K562 (cell line): ENCODE measurements around the gene PTAR1. TPM values are rescaled to one million over a fixed set of nuclear protein-coding genes. Genes with fewer than 3 reads are reported as not detected.

Experiments used
- ATAC-seq: fragments of 200-7000 bp; cut with Tn5 transposase; 3 replicates; pipeline ENCODE4 v1.9.1; 2020; ENCODE audit warnings: moderate library complexity
- BruUV-seq: library from RNA; stranded (reverse); fragments of 400-500 nt; replicated peaks from 2 replicates; lab custom pipeline; 2021; lab: Mats Ljungman, UMichigan
- CTCF ChIA-PET: fragments of 300-600 bp; formaldehyde crosslinking; extraction: SDS; loops from one replicate; lab custom pipeline; 2021; ENCODE audit warnings: low intra/inter-chr PET ratio; lab: Yijun Ruan, JAX
- POLR2A ChIA-PET: fragments of 300-600, 350-650 bp; sonication (Branson Sonifier 250); formaldehyde crosslinking; extraction: SDS; loops from one replicate; lab custom pipeline; 2021; ENCODE audit warnings: antibody characterized with exemption, inconsistent platforms; lab: Yijun Ruan, JAX
- DNase-seq, 4 experiments: peaks; one replicate each; pipeline versions ENCODE4 v3.0.0 to v3.0.0-alpha.2; 2011 to 2018; ENCODE audit warnings: low spot score in 3 of 4, mixed read lengths in 3 of 4; ENCODE audit errors: extremely low read depth in 1 of 4
- FAIRE-seq: peaks from 2 replicates; lab custom pipeline; 2011; peaks lifted over from hg19 to GRCh38; lab: Jason Lieb, UNC
- H2AFZ ChIP-seq: 2 replicates; pipeline ENCODE4 v1.6.0; 2011; ENCODE audit warnings: low read depth, low read length, control low read depth, inconsistent platforms
- H3K27ac ChIP-seq: fragments of 200-600 bp; 3 replicates; pipeline ENCODE4 v1.8.0; 2011; ENCODE audit warnings: low read depth, mild to moderate bottlenecking, control low read depth, inconsistent platforms, low read length, moderate library complexity, mixed read lengths; ENCODE audit errors: extremely low read depth
- H3K27me3 ChIP-seq, 2 experiments: fragments of 300-600 bp in 1 of 2; 2 replicates in 1 of 2; 3 replicates in 1 of 2; pipeline versions ENCODE4 v1.6.0 to v1.8.0; 2011; ENCODE audit warnings: inconsistent platforms in 2 of 2, low read length in 2 of 2, mild to moderate bottlenecking in 1 of 2, mixed read lengths in 1 of 2, moderate library complexity in 1 of 2; ENCODE audit not compliant: control insufficient read depth in 2 of 2, insufficient read depth in 2 of 2
- H3K36me3 ChIP-seq: fragments of 300-600 bp; 3 replicates; pipeline ENCODE4 v1.8.0; 2011; ENCODE audit warnings: mild to moderate bottlenecking, low read length, inconsistent platforms; ENCODE audit not compliant: control insufficient read depth, insufficient read depth
- H3K4me1 ChIP-seq, 2 experiments: fragments of 200-600 bp in 1 of 2; replicated peaks in 1 of 2; 2 replicates in 1 of 2; 3 replicates in 1 of 2; pipeline versions ENCODE4 v1.5.1 to v1.8.0; 2011; ENCODE audit warnings: inconsistent platforms in 2 of 2, low read length in 2 of 2, mild to moderate bottlenecking in 1 of 2, mixed read lengths in 1 of 2, moderate library complexity in 1 of 2; ENCODE audit not compliant: control insufficient read depth in 2 of 2, insufficient read depth in 2 of 2
- H3K4me2 ChIP-seq: 2 replicates; pipeline ENCODE4 v1.6.1; 2011; ENCODE audit warnings: low read length, control low read depth, inconsistent platforms, mixed read lengths; ENCODE audit not compliant: insufficient read depth
- H3K4me3 ChIP-seq: fragments of 200-600 bp; sonication (generic), shearing (Covaris generic); 2 replicates; pipeline ENCODE4 v1.5.1; 2016; ENCODE audit warnings: control low read depth, inconsistent platforms
- H3K79me2 ChIP-seq: fragments of 200-600 bp; 3 replicates; pipeline ENCODE4 v1.8.0; 2011; ENCODE audit warnings: low read length, inconsistent platforms; ENCODE audit not compliant: control insufficient read depth, insufficient read depth
- H3K9ac ChIP-seq, 2 experiments: 2 replicates each; pipeline versions ENCODE4 v1.6.0 to v1.6.1; 2011; ENCODE audit warnings: low read depth in 2 of 2, low read length in 2 of 2, control low read depth in 1 of 2, inconsistent platforms in 1 of 2, mild to moderate bottlenecking in 1 of 2, mixed read lengths in 1 of 2; ENCODE audit not compliant: insufficient read depth in 1 of 2
- H3K9me1 ChIP-seq: one replicate; pipeline ENCODE4 v1.6.0; 2011; ENCODE audit warnings: inconsistent platforms, mild to moderate bottlenecking, low read length, moderate library complexity; ENCODE audit not compliant: control insufficient read depth, insufficient read depth
- H3K9me3 ChIP-seq: replicated peaks from 2 replicates; pipeline ENCODE4 v1.5.1; 2011; ENCODE audit warnings: low read depth, low read length, inconsistent platforms; ENCODE audit not compliant: control insufficient read depth, insufficient read depth
- H4K20me1 ChIP-seq: replicated peaks from 2 replicates; pipeline ENCODE4 v1.6.1; 2011; ENCODE audit warnings: low read length, inconsistent platforms, mixed read lengths; ENCODE audit not compliant: control insufficient read depth, insufficient read depth
- C11orf30 ChIP-seq: fragments of 450-650 bp; IDR thresholded peaks from 2 replicates; pipeline ENCODE4 v1.6.1; 2016; ENCODE audit warnings: low read depth, mild to moderate bottlenecking
- DIDO1 ChIP-seq: fragments of 450-650 bp; IDR thresholded peaks from 2 replicates; pipeline ENCODE4 v1.6.1; 2016; ENCODE audit warnings: low read depth, missing biosample characterization, missing genetic modification characterization
- MAFF ChIP-seq: IDR thresholded peaks from 2 replicates; pipeline ENCODE4 v1.6.1; 2012; ENCODE audit warnings: low read length, improper control_type of control experiment
- MAFG ChIP-seq: fragments of 450-650 bp; conservative IDR thresholded peaks from 2 replicates; pipeline ENCODE4 v1.6.1; 2016; ENCODE audit warnings: missing genetic modification characterization, missing compliant biosample characterization
- MAFK ChIP-seq: IDR thresholded peaks from 2 replicates; pipeline ENCODE4 v1.6.1; 2011; ENCODE audit warnings: low read length, improper control_type of control experiment
- PATZ1 ChIP-seq: fragments of 250-450 bp; sonication (Bioruptor Pico); IDR thresholded peaks from 2 replicates; pipeline ENCODE4 v1.5.0; 2020; ENCODE audit warnings: mild to moderate bottlenecking, borderline replicate concordance
- PCBP2 ChIP-seq: fragments of 200-400 bp; formaldehyde crosslinking; IDR thresholded peaks from 2 replicates; pipeline ENCODE4 v1.6.1; 2018; ENCODE audit warnings: low read length, low read depth, mild to moderate bottlenecking, moderate library complexity; ENCODE audit not compliant: poor library complexity, severe bottlenecking
- ZNF316 ChIP-seq: fragments of 450-650 bp; IDR thresholded peaks from 2 replicates; pipeline ENCODE4 v1.6.1; 2016
- ZNF445 ChIP-seq: fragments of 250-450 bp; sonication (Bioruptor Pico); IDR thresholded peaks from 2 replicates; pipeline ENCODE4 v1.4.0; 2020; ENCODE audit warnings: low read depth, mild to moderate bottlenecking, moderate library complexity
- WGBS: fragments of 100-300 bp; shearing (Covaris generic); methylation state at CpG from one replicate; pipeline ENCODE4 v1.1.6; 2016; ENCODE audit warnings: low coverage, mixed read lengths; ENCODE audit not compliant: insufficient coverage; ENCODE audit errors: missing lambda C conversion rate; 5-methylcytosine and 5-hydroxymethylcytosine counted together
- in situ Hi-C: fragments of 300-500 bp; cut with MboI; formaldehyde crosslinking; loops from 4 replicates; pipeline ENCODE4 v1.15.0; 2018; ENCODE audit warnings: inconsistent platforms, mixed read lengths
- intact Hi-C: fragments of 100-400 bp; cut with micrococcal nuclease; formaldehyde crosslinking; loops from 2 replicates; pipeline ENCODE4 v1.14.2; 2022
- polyA plus RNA-seq, 8 experiments: library from polyadenylated mRNA; depleted of rRNA in 4 of 8; stranded (reverse) in 5 of 8; unstranded in 3 of 8; fragments of >200 nt; fragmentation: Nextera tagmentation in 2 of 8; fragmentation: Illumina TruSeq in 1 of 8; extraction: Ambion mirVana in 2 of 8; extraction: Trizol in 1 of 8; gene quantifications; 2 replicates each; pipeline versions ENCODE4 v1.2.1 to v1.2.3, GENCODE V29; 2011 to 2014; ENCODE audit warnings: inconsistent platforms in 1 of 8, missing spikeins in 1 of 8
- total RNA-seq, 7 experiments: library from RNA; depleted of rRNA in 6 of 7; stranded (reverse); fragments of >200 nt in 6 of 7; fragmentation: Illumina TruSeq in 2 of 7; extraction: Trizol in 2 of 7; gene quantifications; 2 replicates each; pipeline versions ENCODE4 v1.2.1 to v1.2.3, GENCODE V29; 2011 to 2021; ENCODE audit warnings: low replicate concordance in 1 of 7

Gene PTAR1
- total and polyA plus RNA-seq, 9 of the 15 experiments (the other 6 are each of a cell fraction or from before 2014, with no cell fraction given) = 10.1 to 48.0 (median 28.0) TPM

- ChIA-PET CTCF (no interaction called here), POLR2A (interaction anchor here (1.8 kb wide), 1 partner anchor 13 kb away, joined by 6 read pairs; no protein-coding TSS in a partner anchor)
- no peak overlapping the region for H2AFZ ChIP-seq
- H3K4me1 ChIP-seq = peaks cover 0 to 7% of the 10 kb centered on the region in 2 experiments; a peak in 2 of 5 replicates
- no peaks in the 10 kb centered on the region for H3K9me3 ChIP-seq
- H3K9me1 ChIP-seq = no peaks in the 10 kb centered on the region
- H4K20me1 ChIP-seq = no peaks in the 10 kb centered on the region
- DNase-seq = no peak
- no peak overlapping the region for H3K4me3 ChIP-seq
- TF ChIP-seq PCBP2 (no peak), PATZ1 (CRISPR knock-in tag) (no peak), ZNF445 (CRISPR knock-in tag) (no peak), C11orf30 (peak; percentile 62), MAFG (tag) (peak; percentile 41), MAFK (peak; percentile 57), DIDO1 (tag) (no peak), ZNF316 (peak; percentile 57), MAFF (peak; percentile 66)
- ATAC-seq = no peak
- in situ Hi-C loops = no loop called here
- no peaks in the 10 kb centered on the region for H3K79me2 ChIP-seq
- no peaks in the 10 kb centered on the region for H3K27me3 ChIP-seq
- no peaks in the 10 kb centered on the region for H3K36me3 ChIP-seq
- BruUV-seq = no TSS peak
- 25% methylated on average over 1 of the region's 1 CpG for WGBS
- no peak overlapping the region for H3K27ac ChIP-seq
- H3K4me2 ChIP-seq = no peak overlapping the region
- intact Hi-C loops = no loop called here
- no peak for FAIRE-seq
- no peak overlapping the region for H3K9ac ChIP-seq
Measured at GRCh38 chr9:69773258-69773657, 13.4 kb upstream of the PTAR1 start.
